H9 (cell line): ENCODE measurements around the gene GXYLT1. TPM values are rescaled to one million over a fixed set of nuclear protein-coding genes. Genes with fewer than 3 reads are reported as not detected.

ENCODE experiments used
- DNase-seq: peaks from one replicate; pipeline ENCODE4 v3.0.0-alpha.2; 2017
- H2AFZ ChIP-seq: one replicate; pipeline ENCODE4 v1.6.1; 2013; ENCODE audit warnings: mild to moderate bottlenecking, low read length, control low read depth, moderate library complexity
- H2AK5ac ChIP-seq: 2 replicates; pipeline ENCODE4 v1.6.1; 2013; ENCODE audit warnings: low read length, control low read depth, mixed read lengths; ENCODE audit not compliant: insufficient read length
- H2BK120ac ChIP-seq: one replicate; pipeline ENCODE4 v1.6.1; 2013; ENCODE audit warnings: low read depth, mild to moderate bottlenecking, low read length, control low read depth, inconsistent platforms; ENCODE audit not compliant: poor library complexity, severe bottlenecking
- H2BK12ac ChIP-seq: 2 replicates; pipeline ENCODE4 v1.6.1; 2013; ENCODE audit warnings: low read length, control low read depth, mixed read lengths, low read depth; ENCODE audit not compliant: insufficient read length
- H2BK15ac ChIP-seq: 2 replicates; pipeline ENCODE4 v1.6.1; 2013; ENCODE audit warnings: low read depth, low read length, control low read depth
- H2BK20ac ChIP-seq: one replicate; pipeline ENCODE4 v1.6.1; 2013; ENCODE audit warnings: low read depth, mild to moderate bottlenecking, low read length, control low read depth, inconsistent platforms; ENCODE audit not compliant: poor library complexity, severe bottlenecking
- H2BK5ac ChIP-seq: 2 replicates; pipeline ENCODE4 v1.6.1; 2013; ENCODE audit warnings: low read length, control low read depth, mixed read lengths; ENCODE audit not compliant: insufficient read length
- H3K14ac ChIP-seq: 2 replicates; pipeline ENCODE4 v1.6.1; 2013; ENCODE audit warnings: low read length, control low read depth; ENCODE audit not compliant: insufficient read depth
- H3K18ac ChIP-seq: 2 replicates; pipeline ENCODE4 v1.6.1; 2013; ENCODE audit warnings: low read depth, mild to moderate bottlenecking, mixed read lengths, low read length, control low read depth; ENCODE audit not compliant: insufficient read length
- H3K23ac ChIP-seq: 2 replicates; pipeline ENCODE4 v1.6.1; 2013; ENCODE audit warnings: low read length, control low read depth, mixed read lengths, low read depth; ENCODE audit not compliant: insufficient read length
- H3K23me2 ChIP-seq: 2 replicates; pipeline ENCODE4 v1.6.1; 2013; ENCODE audit warnings: low read depth, mild to moderate bottlenecking, mixed read lengths, low read length, control low read depth; ENCODE audit not compliant: insufficient read length, poor library complexity, severe bottlenecking
- H3K27ac ChIP-seq: 2 replicates; pipeline ENCODE4 v1.5.1; 2013; ENCODE audit warnings: low read length, control low read depth, mixed read lengths, low read depth; ENCODE audit not compliant: insufficient read length
- H3K27me3 ChIP-seq: 2 replicates; pipeline ENCODE4 v1.6.1; 2013; ENCODE audit warnings: low read length, control low read depth, inconsistent platforms; ENCODE audit not compliant: insufficient read depth
- H3K4ac ChIP-seq: 2 replicates; pipeline ENCODE4 v1.6.1; 2013; ENCODE audit warnings: low read depth, mild to moderate bottlenecking, control low read depth, inconsistent platforms, low read length, moderate library complexity
- H3K4me1 ChIP-seq: 2 replicates; pipeline ENCODE4 v1.6.1; 2013; ENCODE audit warnings: low read length, control low read depth, inconsistent platforms; ENCODE audit not compliant: insufficient read depth
- H3K4me2 ChIP-seq: 2 replicates; pipeline ENCODE4 v1.6.1; 2013; ENCODE audit warnings: low read length, control low read depth, mixed read lengths; ENCODE audit not compliant: insufficient read length, insufficient read depth
- H3K56ac ChIP-seq: 2 replicates; pipeline ENCODE4 v1.6.1; 2013; ENCODE audit warnings: low read depth, mild to moderate bottlenecking, mixed read lengths, low read length, control low read depth; ENCODE audit not compliant: insufficient read length
- H3K79me1 ChIP-seq: 2 replicates; pipeline ENCODE4 v1.6.1; 2013; ENCODE audit warnings: low read depth, mild to moderate bottlenecking, moderate library complexity, low read length, control low read depth, inconsistent platforms; ENCODE audit not compliant: insufficient read depth, poor library complexity, severe bottlenecking
- H3K79me2 ChIP-seq: 2 replicates; pipeline ENCODE4 v1.6.1; 2013; ENCODE audit warnings: low read length, control low read depth, inconsistent platforms; ENCODE audit not compliant: insufficient read depth
- H3K9ac ChIP-seq: 2 replicates; pipeline ENCODE4 v1.6.1; 2013; ENCODE audit warnings: low read length, control low read depth, mixed read lengths; ENCODE audit not compliant: insufficient read length; ENCODE audit errors: extremely low read depth
- H3K9me3 ChIP-seq: one replicate; pipeline ENCODE4 v1.6.1; 2013; ENCODE audit warnings: low read depth, low read length, inconsistent platforms; ENCODE audit not compliant: control insufficient read depth
- H3T11ph ChIP-seq: one replicate; pipeline ENCODE4 v1.6.1; 2013; ENCODE audit warnings: mild to moderate bottlenecking, low read length, control low read depth, inconsistent platforms
- H4K20me1 ChIP-seq: one replicate; pipeline ENCODE4 v1.6.1; 2013; ENCODE audit not compliant: control insufficient read depth, insufficient read length, insufficient read depth
- H4K5ac ChIP-seq: 2 replicates; pipeline ENCODE4 v1.6.1; 2013; ENCODE audit warnings: low read depth, mild to moderate bottlenecking, mixed read lengths, low read length, control low read depth; ENCODE audit not compliant: insufficient read length
- H4K8ac ChIP-seq: replicated peaks from 2 replicates; pipeline ENCODE4 v1.6.1; 2013; ENCODE audit warnings: low read length, control low read depth, mixed read lengths, low read depth; ENCODE audit not compliant: insufficient read length
- H4K91ac ChIP-seq: 2 replicates; pipeline ENCODE4 v1.6.1; 2013; ENCODE audit warnings: low read depth, mild to moderate bottlenecking, moderate library complexity, mixed read lengths, low read length, control low read depth; ENCODE audit not compliant: insufficient read length
- H3K27ac Mint-ChIP-seq, 3 experiments: 2 replicates in 2 of 3; 3 replicates in 1 of 3; pipeline ENCODE4 v1.8.0; 2020 to 2021; ENCODE audit warnings: mixed read lengths in 3 of 3, mild to moderate bottlenecking in 1 of 3, moderate library complexity in 1 of 3
- H3K27me3 Mint-ChIP-seq: 2 replicates; pipeline ENCODE4 v1.8.0; 2021; ENCODE audit warnings: low read depth, mild to moderate bottlenecking, moderate library complexity, mixed read lengths
- H3K36me3 Mint-ChIP-seq, 3 experiments: 2 replicates in 2 of 3; 3 replicates in 1 of 3; pipeline ENCODE4 v1.8.0; 2020 to 2021; ENCODE audit warnings: low read depth in 3 of 3, mixed read lengths in 3 of 3; ENCODE audit not compliant: insufficient read depth in 1 of 3
- H3K4me1 Mint-ChIP-seq, 2 experiments: 2 replicates each; pipeline ENCODE4 v1.8.0; 2020; ENCODE audit warnings: mixed read lengths in 2 of 2
- H3K4me3 Mint-ChIP-seq, 2 experiments: 2 replicates in 1 of 2; 3 replicates in 1 of 2; pipeline ENCODE4 v1.8.0; 2020 to 2021; ENCODE audit warnings: mild to moderate bottlenecking in 2 of 2, mixed read lengths in 2 of 2, moderate library complexity in 1 of 2
- H3K9me3 Mint-ChIP-seq, 2 experiments: 2 replicates in 1 of 2; 3 replicates in 1 of 2; pipeline ENCODE4 v1.8.0; 2020; ENCODE audit warnings: mild to moderate bottlenecking in 2 of 2, mixed read lengths in 2 of 2, moderate library complexity in 1 of 2
- WGBS: extraction: QIAGEN DNeasy Blood & Tissue Kit; methylation state at CpG from one replicate; pipeline ENCODE4 v1.1.7; 2013; ENCODE audit warnings: missing lambda C conversion rate, low lambda C conversion rate, mixed read lengths; ENCODE audit not compliant: insufficient read length; ENCODE audit errors: extremely low coverage; 5-methylcytosine and 5-hydroxymethylcytosine counted together
- total RNA-seq: library from RNA; stranded (reverse); gene quantifications from 2 replicates; pipeline ENCODE4 v1.2.1, GENCODE V29; 2021
- TF ChIP-seq, protein P1 (sequence below): fragments of 200-600 bp; sonication (generic); conservative IDR thresholded peaks from 3 replicates; pipeline ENCODE4 v1.8.0; 2021; ENCODE audit warnings: antibody characterized with exemption, mild to moderate bottlenecking

The GXYLT1 gene
- total RNA-seq, 1 experiment from 2014 or later = 14.5 TPM

- Mint-ChIP-seq H3K27ac (no peak overlapping the region), H3K27me3 (no peaks in the 10 kb centered on the region), H3K4me1 (peaks cover 6 to 10% of the 10 kb centered on the region in 2 experiments; a peak in 3 of 4 replicates), H3K4me3 (no peak overlapping the region; a peak in 1 of 5 replicates), H3K9me3 (no peaks in the 10 kb centered on the region; a peak in 1 of 5 replicates), H3K36me3 (no peaks in the 10 kb centered on the region; a peak in 1 of 7 replicates)
- Histone ChIP-seq H3K23ac (no peak overlapping the region), H2AK5ac (no peak overlapping the region), H2BK120ac (no peak overlapping the region), H3T11ph (no peak overlapping the region), H3K9me3 (no peaks in the 10 kb centered on the region), H2BK20ac (no peak overlapping the region), H3K79me2 (no peaks in the 10 kb centered on the region), H3K56ac (no peak overlapping the region), H3K4ac (no peak overlapping the region), H4K5ac (no peak overlapping the region), H2BK15ac (no peak overlapping the region), H3K4me2 (no peak overlapping the region), H3K27ac (no peak overlapping the region), H4K20me1 (no peaks in the 10 kb centered on the region), H2BK12ac (no peak overlapping the region), H2BK5ac (no peak overlapping the region), H4K91ac (no peak overlapping the region), H3K9ac (no peak overlapping the region), H3K14ac (no peak overlapping the region), H3K18ac (no peak overlapping the region), H2AFZ (no peak overlapping the region), H4K8ac (no peak overlapping the region), H3K27me3 (no peaks in the 10 kb centered on the region), H3K4me1 (no peaks in the 10 kb centered on the region; the same call in 1 of the 2 replicates), H3K23me2 (no peaks in the 10 kb centered on the region), H3K79me1 (peaks cover 2% of the 10 kb centered on the region)
- no CpG with 5 or more reads among the region's 4 CpGs for WGBS
- no peak for DNase-seq
- TF ChIP-seq, protein P1, sequence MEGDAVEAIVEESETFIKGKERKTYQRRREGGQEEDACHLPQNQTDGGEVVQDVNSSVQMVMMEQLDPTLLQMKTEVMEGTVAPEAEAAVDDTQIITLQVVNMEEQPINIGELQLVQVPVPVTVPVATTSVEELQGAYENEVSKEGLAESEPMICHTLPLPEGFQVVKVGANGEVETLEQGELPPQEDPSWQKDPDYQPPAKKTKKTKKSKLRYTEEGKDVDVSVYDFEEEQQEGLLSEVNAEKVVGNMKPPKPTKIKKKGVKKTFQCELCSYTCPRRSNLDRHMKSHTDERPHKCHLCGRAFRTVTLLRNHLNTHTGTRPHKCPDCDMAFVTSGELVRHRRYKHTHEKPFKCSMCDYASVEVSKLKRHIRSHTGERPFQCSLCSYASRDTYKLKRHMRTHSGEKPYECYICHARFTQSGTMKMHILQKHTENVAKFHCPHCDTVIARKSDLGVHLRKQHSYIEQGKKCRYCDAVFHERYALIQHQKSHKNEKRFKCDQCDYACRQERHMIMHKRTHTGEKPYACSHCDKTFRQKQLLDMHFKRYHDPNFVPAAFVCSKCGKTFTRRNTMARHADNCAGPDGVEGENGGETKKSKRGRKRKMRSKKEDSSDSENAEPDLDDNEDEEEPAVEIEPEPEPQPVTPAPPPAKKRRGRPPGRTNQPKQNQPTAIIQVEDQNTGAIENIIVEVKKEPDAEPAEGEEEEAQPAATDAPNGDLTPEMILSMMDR = no peak
These were observed 13.8 kb downstream of the GXYLT1 start for GRCh38 chr12:42130672-42131402.
